Epithelial cell of prostate (primary cell): ENCODE measurements around the gene ANKS1B.
"Not testable (repeated sequence)": the region's sequence is repeated elsewhere in the genome, so short reads cannot be mapped to it uniquely, and the experiment has no call there.

Experiments used
- DNase-seq: peaks from one replicate; pipeline ENCODE4 v3.0.0-alpha.2; 2011; ENCODE audit warnings: low read depth, low spot score
- H3K27ac ChIP-seq: fragments of 450-650 bp; 2 replicates; pipeline ENCODE4 v1.5.1; 2017; ENCODE audit warnings: mild to moderate bottlenecking

ANKS1B gene

DNA sequence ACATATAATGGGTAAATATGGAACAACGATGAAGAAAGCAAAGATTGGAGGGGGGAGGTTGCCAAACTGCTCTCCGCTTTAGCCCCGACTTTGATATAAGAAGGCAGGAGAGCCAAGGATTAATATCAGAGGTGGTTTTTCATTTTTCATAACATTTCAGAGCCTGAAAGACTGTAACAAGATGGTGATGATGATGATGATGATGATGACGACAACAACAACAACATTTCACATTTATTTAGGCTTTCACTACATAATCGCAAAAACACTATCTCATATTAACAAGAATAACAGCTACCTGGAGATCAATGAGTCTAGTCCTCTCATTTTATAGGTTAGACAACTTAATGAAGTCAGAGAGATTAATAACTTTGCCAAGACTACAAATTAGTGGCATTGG, 86.1 kb downstream of the ANKS1B start:
- DNase-seq: no peak

DNA sequence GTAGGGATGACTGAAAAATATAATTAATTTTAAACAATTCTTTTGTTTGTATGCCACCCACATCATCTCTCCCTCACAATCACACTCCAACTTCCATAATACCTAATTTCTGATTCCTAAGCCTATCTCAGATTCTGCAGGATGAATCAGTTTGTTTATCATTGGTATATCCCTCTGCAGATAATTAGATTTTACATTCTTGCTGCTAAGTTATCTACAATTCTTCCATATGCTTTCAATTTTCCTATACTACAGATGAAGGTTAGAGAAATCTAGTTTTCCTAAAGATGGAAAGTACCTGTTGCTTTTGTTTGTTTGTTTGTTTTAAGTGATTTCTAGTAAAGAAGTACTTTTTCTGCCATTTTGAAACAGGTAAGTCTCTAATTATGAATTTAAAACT, 105.3 kb downstream of the ANKS1B start:
- no peak for DNase-seq
- H3K27ac ChIP-seq: no peak overlapping the region

More for the DNA sequence above, 86.1 kb downstream of the ANKS1B start:
- H3K27ac ChIP-seq: no peak overlapping the region

DNA sequence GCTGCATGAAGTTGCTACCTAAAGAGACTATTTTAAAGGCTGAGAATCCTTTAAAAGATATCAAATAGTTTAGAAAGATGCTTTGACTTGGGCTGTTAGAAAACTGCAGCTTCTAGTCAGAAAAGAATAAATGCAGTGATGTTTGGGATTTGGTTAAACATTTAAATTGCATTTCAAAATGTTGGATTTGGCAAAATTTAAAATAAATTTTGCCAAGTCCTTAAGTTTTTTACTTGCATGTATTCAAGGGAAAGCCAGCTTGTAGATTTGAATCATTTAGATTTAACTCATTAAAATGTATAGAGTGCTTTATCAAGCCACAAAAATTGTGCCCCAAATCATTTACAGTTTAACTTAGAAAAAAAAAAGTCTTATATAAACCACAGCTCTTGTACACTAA, 109.7 kb downstream of the ANKS1B start:
- no peak for DNase-seq
- H3K27ac ChIP-seq: no peak overlapping the region

DNA sequence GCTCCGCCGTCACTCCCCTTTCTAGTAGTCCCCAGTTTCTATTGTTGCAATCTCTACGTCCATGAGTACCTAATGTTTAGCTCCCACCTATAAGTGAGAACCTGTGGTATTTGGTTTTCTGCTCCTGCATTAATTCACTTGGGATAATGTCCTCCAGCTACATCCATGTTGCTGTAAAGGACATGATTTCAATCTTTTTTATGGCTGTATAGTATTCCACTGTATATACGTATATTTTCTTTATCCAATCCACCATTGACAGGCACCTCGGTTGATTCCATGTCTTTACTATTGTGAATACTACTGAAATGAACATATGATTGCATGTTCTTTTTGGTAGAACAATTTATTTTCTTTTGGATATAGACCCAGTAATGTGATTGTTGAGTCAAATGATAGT, 114.7 kb downstream of the ANKS1B start:
- DNase-seq: no peak
- H3K27ac ChIP-seq: no peak overlapping the region

DNA sequence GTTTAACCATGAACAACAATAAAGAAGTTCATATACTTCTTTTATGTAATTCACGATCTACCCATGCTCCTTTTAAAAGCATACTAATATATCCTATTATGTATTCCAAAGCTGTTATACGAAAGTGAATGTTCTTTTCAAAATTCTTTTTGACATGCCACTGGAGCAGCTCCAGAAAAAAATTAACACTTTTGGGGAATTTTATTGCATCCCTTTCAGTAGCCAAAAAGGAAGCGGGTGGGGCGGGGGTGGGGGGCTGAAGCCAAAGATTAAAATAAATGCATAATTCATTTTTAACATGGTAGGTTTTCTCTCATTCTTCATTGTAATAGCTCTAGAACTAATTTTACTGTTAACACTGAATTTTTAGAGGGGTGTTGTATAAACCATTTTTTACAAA, 123.0 kb downstream of the ANKS1B start:
- no peak overlapping the region for H3K27ac ChIP-seq
- DNase-seq: no peak

DNA sequence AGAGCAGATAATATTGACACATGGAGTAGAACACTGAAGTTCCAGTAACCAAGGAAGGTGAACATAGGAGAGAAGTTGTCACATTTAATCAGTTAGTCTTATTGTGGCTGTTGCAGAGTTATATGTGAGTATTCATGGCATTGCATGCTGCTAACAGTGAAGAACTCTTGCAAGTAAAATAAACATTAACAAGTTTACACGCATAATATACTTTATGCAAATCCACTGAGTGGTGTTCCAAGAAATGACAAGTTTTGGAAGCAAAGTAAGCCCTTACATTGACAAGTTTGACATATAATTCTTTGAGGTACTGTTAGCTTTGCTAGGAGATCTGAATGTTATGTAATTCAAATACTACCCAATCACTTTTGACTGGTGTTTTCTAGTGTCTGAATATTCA, 125.6 kb downstream of the ANKS1B start:
- no peak for DNase-seq
- no peak overlapping the region for H3K27ac ChIP-seq

DNA sequence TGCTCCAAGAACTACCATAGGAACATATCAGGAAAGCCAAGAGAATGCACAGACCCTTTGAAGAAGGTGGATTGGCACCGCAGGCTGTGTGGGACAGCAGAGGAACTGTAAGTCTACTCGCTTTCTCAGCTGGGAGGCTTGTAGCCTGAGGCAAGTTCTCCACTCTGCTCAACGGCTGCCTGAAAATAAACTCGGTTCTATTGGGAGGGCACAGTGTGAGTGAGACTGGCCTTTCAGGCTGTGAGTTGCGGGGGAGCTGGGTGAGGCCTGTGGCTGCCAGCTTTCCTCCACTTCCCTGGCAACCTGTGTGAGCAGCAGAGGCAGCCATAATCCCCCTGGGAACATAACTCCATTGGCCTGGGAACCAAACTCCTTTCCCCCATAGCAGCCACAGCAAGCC, 132.1 kb downstream of the ANKS1B start:
- H3K27ac ChIP-seq: no peak overlapping the region

DNA sequence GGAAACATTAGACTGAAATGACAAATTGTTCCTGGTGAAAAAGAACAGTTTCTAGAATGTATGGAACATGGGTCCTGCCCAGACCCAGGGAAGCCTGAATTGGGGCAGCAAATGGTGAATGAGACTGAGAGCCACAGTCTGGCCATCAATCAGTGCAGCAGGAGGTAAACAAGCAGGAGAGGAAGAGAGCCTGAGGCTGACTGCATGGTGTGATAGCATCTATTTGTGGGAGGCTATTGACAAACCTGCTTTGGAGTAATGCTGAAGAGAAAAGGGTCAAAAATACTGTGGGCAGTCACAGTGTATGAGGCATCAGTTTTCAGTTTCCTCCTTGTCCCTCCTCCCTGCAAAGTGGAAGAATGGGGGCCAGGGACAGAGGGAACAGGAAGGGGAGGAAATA, 136.8 kb downstream of the ANKS1B start:
- no peak for DNase-seq
- no peak overlapping the region for H3K27ac ChIP-seq

More for the DNA sequence above, 132.1 kb downstream of the ANKS1B start:
- DNase-seq: no peak

DNA sequence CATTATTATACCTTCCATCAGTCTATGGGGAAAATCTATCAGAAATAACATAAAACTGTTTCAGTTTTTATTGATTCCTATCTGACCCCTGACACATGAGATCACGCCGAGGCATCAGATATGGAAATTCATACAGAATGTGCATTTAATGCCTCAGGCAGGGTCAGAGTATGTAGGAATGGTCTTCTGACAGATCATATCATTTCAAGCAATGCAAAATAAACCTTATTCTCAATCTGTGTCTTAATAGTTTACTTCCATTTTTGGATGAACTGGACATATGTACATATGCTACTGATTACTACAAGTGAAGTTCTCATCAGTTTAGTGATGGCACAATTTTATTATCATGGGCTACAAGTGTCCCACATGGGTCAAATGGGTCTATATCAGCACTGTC, 150.0 kb downstream of the ANKS1B start:
- no peak overlapping the region for H3K27ac ChIP-seq
- no peak for DNase-seq

DNA sequence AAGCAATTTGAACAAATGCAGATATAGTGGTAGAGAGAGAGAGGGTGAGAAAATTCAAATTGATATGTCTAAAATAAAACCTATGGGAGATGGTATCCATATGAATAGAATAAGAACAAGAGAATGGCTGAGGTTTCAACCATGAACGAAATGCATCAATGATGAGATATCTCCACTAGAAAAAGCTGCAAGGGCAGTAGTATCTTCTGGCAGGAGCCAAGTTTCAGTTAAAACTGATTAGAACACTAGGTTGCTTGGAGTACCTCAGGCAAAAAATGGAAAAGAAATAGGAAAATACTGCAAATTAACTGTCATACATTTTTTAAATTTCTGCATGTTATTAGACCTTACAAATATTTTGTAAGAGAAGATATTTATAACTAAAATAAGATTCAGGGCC, 151.3 kb downstream of the ANKS1B start:
- H3K27ac ChIP-seq: no peak overlapping the region
- DNase-seq: no peak

DNA sequence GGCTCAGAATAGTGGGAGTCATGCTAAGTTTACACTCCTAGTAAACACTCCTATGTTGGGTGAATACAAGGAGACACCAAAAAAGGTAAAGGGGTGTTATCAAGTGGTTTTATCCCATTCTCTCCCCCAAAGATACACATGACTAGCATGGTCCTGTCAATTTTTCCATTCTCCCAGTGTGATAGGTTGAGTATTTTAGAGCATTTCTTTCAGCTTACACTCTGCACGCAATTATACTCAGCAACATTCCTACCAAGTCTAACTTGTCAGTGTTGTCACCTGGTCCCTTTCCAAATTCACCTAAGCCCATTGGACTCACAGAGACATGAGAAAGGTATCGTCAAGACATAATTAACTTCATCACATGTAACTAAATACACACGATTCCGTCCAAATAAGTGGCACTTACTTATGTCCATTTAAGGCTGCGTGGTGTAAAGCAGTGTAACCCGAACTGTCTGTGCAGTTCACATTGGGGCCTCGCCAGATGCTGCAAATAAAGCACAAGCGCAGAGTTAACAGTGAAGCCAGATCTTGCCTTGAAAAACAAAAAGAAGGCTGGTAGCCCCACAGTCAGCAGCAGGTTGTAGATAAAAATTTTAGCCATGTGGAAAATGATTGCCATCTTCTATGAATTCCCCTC, 159.7 kb downstream of the ANKS1B start:
- no peak for DNase-seq
- no peak overlapping the region for H3K27ac ChIP-seq

DNA sequence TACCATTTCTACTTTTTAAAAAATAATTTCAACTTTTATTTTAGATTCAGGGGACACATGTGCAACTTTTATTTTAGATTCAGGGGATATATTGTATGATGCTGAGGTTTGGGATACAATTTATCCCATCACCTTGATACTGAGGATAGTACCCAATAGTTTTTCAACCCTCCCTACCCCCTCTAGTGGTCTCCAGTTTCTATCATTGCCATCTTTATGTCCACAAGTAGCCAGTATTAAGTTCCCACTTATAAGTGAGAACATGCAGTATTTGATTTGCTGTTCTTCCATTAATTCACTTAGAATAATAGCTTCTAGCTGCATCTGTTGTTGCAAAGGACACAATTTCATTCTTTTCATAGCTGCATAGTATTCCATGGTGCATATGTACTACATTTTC, 162.5 kb downstream of the ANKS1B start:
- no peak overlapping the region for H3K27ac ChIP-seq
- DNase-seq: no peak

DNA sequence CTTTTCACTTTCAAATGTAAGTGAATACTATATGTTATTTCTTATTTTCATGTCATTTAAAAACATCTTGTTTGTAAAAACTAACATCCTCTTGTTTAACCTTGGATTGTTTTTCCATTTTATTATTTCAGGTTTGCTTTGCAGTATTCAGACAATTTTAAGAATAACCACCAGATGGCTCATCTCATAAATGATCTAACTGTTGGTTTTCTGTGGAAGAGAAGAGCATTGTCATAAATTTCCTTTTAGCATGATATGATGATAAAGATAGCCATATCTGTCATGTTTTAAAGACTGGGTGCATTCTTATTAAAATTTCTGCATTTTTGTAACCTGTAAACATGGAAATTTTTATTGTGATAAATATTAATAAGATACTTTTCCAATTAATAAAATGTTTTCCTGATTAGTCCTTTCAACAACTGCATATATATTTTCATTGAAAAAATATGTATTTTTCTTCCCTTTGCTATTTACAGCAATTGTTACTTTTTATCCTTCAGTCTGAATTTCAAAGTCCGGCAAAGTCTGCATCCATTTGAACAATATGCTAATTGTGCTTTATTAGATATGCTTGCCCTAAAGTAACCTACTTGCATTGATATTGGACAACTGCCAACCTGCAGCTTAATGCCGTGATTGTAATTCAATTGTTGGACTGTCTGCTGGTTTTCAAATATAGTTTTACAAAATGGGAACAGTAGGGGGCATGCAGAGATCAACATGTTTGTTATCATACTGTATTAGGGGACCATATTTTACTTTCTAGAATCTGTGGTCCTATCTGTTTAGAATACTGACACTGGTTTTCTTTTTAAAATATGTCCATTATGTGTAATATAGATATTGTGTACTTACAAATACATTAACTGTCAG, 173.8 kb downstream of the ANKS1B start:
- no peak for DNase-seq
- H3K27ac ChIP-seq: no peak overlapping the region

DNA sequence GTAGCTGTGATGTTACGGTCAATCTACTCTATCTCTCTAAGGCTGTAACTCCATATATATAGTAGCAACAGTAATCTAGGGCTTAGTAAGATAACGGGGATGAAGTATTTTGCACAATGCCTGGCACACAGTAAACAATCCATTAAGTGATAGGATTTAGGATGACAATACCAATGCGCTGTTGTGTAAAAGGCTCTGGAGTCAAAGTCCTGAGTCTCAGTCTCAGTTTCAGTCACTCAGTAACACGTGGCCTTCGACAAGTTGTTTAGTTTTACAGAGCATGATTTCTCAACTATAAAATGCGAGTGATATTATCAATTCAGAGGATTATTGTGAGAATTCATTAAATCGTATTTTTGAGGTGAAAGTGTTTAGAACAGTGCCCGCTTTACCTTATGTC, 174.8 kb downstream of the ANKS1B start:
- no peak for DNase-seq
- no peak overlapping the region for H3K27ac ChIP-seq

DNA sequence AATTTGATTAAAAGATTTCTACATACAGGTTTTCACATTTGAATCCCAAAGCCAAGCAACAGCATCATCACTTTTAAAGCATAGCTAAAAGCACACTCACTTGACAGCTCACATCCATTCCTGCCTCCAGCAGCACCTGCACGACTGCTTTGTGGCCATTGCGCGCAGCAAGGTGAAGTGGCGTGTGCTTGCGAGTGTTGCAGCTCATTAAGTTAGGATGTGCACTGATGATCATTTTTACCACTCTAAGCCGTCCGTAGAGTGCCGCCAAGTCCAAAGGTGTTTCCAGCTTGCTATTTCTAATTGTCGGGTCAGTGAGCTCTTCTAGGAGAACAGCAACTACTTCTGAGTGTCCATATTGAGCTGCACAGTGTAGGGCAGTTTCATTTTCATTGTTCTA, 178.4 kb downstream of the ANKS1B start:
- no peak for DNase-seq
- H3K27ac ChIP-seq: no peak overlapping the region

DNA sequence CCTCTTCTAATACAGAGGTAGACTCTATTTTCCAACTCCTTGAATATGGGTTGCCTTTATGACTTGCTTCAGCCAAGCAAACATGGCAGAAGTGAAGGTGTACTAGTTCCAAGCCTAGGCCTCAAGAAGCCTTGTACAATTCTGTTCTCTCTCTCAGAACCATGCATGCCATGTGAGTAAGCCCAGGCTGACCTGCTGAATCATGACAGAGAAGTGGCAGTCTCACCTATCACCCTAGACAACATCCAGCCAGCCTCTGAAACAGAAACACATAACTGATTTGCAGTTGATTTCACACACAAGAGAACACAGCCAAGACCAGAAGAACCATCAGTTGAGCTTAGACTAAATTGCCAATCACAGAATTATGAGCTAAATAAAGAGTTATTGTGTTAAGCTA, 180.0 kb downstream of the ANKS1B start:
- H3K27ac ChIP-seq: no peak overlapping the region
- peak; percentile 2 for DNase-seq

DNA sequence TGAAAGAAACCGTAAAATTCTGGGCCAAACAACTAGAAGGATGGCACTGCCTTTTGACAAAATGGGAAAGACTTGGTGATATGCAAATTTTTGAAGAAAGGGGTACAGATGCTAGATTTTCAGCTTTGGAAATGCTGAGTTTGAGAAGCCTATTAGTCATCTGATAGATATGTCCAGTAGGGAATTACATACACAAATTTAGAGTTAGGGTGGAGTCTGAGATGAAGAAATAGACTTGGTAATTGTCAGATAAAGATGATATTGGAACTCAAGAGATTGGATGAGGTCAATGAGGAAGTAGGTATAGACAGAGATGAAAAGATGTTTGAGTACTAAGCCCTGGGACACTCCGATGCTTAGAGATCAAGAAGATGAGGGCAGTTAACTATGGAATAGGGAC, 184.1 kb downstream of the ANKS1B start:
- H3K27ac ChIP-seq: no peak overlapping the region

DNA sequence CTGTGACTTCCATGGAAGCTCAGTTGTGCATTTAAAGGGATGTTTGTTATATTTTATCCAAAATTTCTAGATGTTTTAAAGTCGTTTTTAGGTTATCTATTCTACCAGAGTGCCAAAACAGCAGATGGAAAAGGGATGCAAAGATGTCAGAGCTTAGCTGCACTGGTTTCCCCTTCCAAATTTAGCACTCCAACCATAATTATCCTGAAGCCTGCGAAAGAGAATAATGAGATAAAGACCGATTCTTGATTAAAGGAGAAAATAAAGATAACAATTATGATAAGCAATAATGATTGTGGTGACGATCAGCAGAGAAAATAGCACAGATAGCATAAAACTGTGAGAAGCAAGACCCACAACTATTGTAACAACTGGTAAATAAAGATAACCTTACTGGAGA, 186.8 kb downstream of the ANKS1B start:
- not testable (repeated sequence) for DNase-seq, H3K27ac ChIP-seq

More for the DNA sequence above, 184.1 kb downstream of the ANKS1B start:
- no peak for DNase-seq

DNA sequence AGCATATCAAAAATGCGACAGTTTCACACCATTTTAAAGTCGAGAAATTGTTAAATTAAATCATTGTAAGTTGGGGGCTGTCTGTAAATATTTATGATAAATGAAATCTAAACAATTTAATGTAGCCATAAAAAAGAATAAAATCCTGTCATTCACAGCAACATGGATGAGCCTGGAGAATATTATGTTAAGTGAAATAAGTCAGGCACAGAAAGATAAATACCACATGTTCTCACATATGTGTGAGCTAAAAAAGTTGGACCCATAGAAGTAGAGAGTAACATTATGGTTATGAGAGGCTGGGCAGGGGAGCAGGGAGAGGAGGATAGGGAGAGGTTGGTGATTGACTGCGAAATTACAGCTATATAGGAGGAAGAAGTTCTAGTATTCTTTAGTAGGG, 201.3 kb downstream of the ANKS1B start:
- DNase-seq: no peak
- H3K27ac ChIP-seq: no peak overlapping the region

DNA sequence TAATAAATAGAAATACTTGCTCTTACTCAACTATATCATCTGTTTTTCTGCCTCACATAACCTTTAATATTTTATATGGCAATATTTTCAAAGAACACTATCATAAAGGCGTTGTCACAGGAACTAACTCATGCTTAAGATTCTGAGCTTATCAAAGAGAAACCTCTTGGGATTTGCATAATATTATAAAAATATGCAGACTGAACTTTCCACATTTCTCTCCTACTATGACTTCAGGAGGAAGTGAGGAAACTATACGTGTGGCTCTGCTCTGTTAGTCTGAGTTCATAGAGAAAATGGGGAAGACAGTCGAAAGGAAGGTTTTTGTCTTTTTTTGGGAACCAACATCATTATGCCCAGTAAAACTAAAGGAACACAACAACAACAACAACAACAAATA, 212.5 kb downstream of the ANKS1B start:
- H3K27ac ChIP-seq: no peak overlapping the region
- no peak for DNase-seq

DNA sequence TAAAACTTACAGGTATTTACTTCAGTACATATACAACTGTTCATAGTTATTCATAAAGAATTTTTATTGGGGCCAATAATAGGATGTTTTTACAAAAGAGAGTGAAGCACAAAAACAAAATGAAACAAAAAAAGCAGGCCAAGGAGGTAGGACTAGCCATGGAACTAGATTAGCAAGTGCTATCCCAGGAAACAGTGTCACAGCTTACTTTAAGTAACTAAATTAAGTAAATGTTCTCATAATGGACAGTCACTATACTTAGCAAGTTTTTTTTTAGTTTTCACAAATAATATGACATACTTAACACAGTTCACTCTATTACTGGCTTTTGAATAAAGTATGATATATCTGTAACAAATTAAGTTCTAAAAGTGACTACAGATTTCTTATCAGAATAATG, 213.1 kb downstream of the ANKS1B start:
- no peak overlapping the region for H3K27ac ChIP-seq
- no peak for DNase-seq
